HG03460 (cell line): ENCODE data around the gene TMEM243.

ENCODE experiments used
- ATAC-seq: cut with Tn5 transposase; IDR thresholded peaks from one replicate; pipeline ENCODE4 v1.9.1; 2021; ENCODE audit not compliant: unreplicated experiment

TMEM243 gene

GRCh38 chr7:87159538-87159937 lies 60.0 kb downstream of the TMEM243 start:
- no peak for ATAC-seq

- no peak for ATAC-seq
Observed at GRCh38 chr7:87156709-87157108, 62.8 kb downstream of the TMEM243 start.

- ATAC-seq, result no peak
Observed at GRCh38 chr7:87155788-87156187, 63.7 kb downstream of the TMEM243 start.

GRCh38 chr7:87154569-87154968 lies 65.0 kb downstream of the TMEM243 start:
- ATAC-seq, result no peak

- ATAC-seq, result no peak
Observed at GRCh38 chr7:87154166-87154565, 65.4 kb downstream of the TMEM243 start.

- ATAC-seq, result peak; percentile 18
Observed at GRCh38 chr7:87152897-87153641, 66.5 kb downstream of the TMEM243 start.

- ATAC-seq, result peak; percentile 83
Observed at GRCh38 chr7:87152112-87152896, 67.2 kb downstream of the TMEM243 start, which contains the start of gene DMTF1. Gene DMTF1 (plus strand): TSS chr7:87152453. CDS start chr7:87164942, 12,489 bp downstream.

- peak; percentile 36 for ATAC-seq
Observed at GRCh38 chr7:87151729-87152111, 67.8 kb downstream of the TMEM243 start.

- no peak for ATAC-seq
Observed at GRCh38 chr7:87151002-87151728, 68.4 kb downstream of the TMEM243 start.

GRCh38 chr7:87148332-87148955 lies 71.1 kb downstream of the TMEM243 start:
- no peak for ATAC-seq

- no peak for ATAC-seq
Observed at GRCh38 chr7:87147500-87147899, 72.0 kb downstream of the TMEM243 start.

GRCh38 chr7:87146740-87147386 lies 72.7 kb downstream of the TMEM243 start:
- no peak for ATAC-seq
